B cell (primary cell): ENCODE data around the gene RAP1GAP. TPM values are rescaled to one million over a fixed set of nuclear protein-coding genes. Genes with fewer than 3 reads are reported as not detected.

Experiments used
- ATAC-seq: fragments of 200-7000 bp; cut with Tn5 transposase; one replicate; pipeline ENCODE4 v1.10.0; 2021; ENCODE audit warnings: low read depth, mild to moderate bottlenecking, moderate number of reproducible peaks, moderate library complexity
- CTCF ChIA-PET: fragments of 350-600 bp; sonication (Branson Sonifier 250); formaldehyde crosslinking; loops from one replicate; lab custom pipeline; 2021; ENCODE audit warnings: antibody characterized with exemption, inconsistent platforms; lab: Charles Lee
- POLR2A ChIA-PET: fragments of 350-600 bp; sonication (Branson Sonifier 250); formaldehyde crosslinking; loops from one replicate; lab custom pipeline; 2021; ENCODE audit warnings: antibody characterized with exemption; lab: Charles Lee
- DNase-seq: peaks from one replicate; pipeline ENCODE4 v3.0.0; 2013
- H2AFZ ChIP-seq: 2 replicates; pipeline ENCODE4 v1.6.1; 2012; ENCODE audit warnings: mild to moderate bottlenecking, low read depth, low read length; ENCODE audit not compliant: insufficient read depth, poor library complexity, severe bottlenecking
- H3K27ac ChIP-seq, 2 donors: 1 replicate in 1 of 2; 2 replicates in 1 of 2; pipeline ENCODE4 v1.5.1; 2012 to 2013; ENCODE audit warnings: low read length in 2 of 2, mild to moderate bottlenecking in 2 of 2, moderate library complexity in 1 of 2
- H3K27me3 ChIP-seq, 4 experiments: fragments of 200-600 bp in 1 of 4; sonication (generic) in 1 of 4; replicated peaks in 1 of 4; 1 replicate in 2 of 4; 2 replicates in 2 of 4; pipeline versions ENCODE4 v1.6.1 to v1.7.0; 2013 to 2016; ENCODE audit warnings: low read length in 3 of 4, mild to moderate bottlenecking in 2 of 4, mixed read lengths in 1 of 4, moderate library complexity in 1 of 4; ENCODE audit not compliant: insufficient read depth in 4 of 4, control insufficient read depth in 3 of 4; ENCODE audit errors: control extremely low read depth in 1 of 4
- H3K36me3 ChIP-seq, 2 experiments: replicated peaks in 1 of 2; 1 replicate in 1 of 2; 2 replicates in 1 of 2; pipeline versions ENCODE4 v1.6.1 to v1.7.1; 2013; ENCODE audit warnings: low read length in 1 of 2; ENCODE audit not compliant: insufficient read depth in 2 of 2, control insufficient read depth in 1 of 2; ENCODE audit errors: control extremely low read depth in 1 of 2, extremely low read depth in 1 of 2
- H3K4me1 ChIP-seq, 2 donors: fragments of 200-600 bp in 1 of 2; sonication (generic) in 1 of 2; 1 replicate in 1 of 2; 2 replicates in 1 of 2; pipeline versions ENCODE4 v1.5.1 to v1.6.1; 2013 to 2017; ENCODE audit warnings: low read length in 2 of 2; ENCODE audit not compliant: control insufficient read depth in 2 of 2, insufficient read depth in 2 of 2
- H3K4me2 ChIP-seq: replicated peaks from 2 replicates; pipeline ENCODE3; 2012; ENCODE audit warnings: mild to moderate bottlenecking, low read depth, low read length; ENCODE audit not compliant: poor library complexity, severe bottlenecking
- H3K4me3 ChIP-seq, 5 experiments: fragments of 200-600 bp in 1 of 5; sonication (generic) in 1 of 5; 1 replicate in 3 of 5; 2 replicates in 2 of 5; pipeline versions ENCODE4 v1.5.1 to v1.7.0; 2011 to 2016; ENCODE audit warnings: low read length in 4 of 5, mild to moderate bottlenecking in 4 of 5, low read depth in 2 of 5, control low read depth in 1 of 5, moderate library complexity in 1 of 5; ENCODE audit not compliant: insufficient read depth in 1 of 5; ENCODE audit errors: control extremely low read depth in 1 of 5, extremely low read depth in 1 of 5
- H3K79me2 ChIP-seq: fragments of 200-600 bp; sonication (generic); one replicate; pipeline ENCODE4 v1.6.0; 2016; ENCODE audit warnings: low read length; ENCODE audit not compliant: control insufficient read depth, insufficient read depth
- H3K9ac ChIP-seq: fragments of 200-600 bp; sonication (generic); 2 replicates; pipeline ENCODE4 v1.6.1; 2017; ENCODE audit warnings: mild to moderate bottlenecking, low read length, moderate library complexity
- H3K9me3 ChIP-seq, 3 donors: one replicate each; pipeline versions ENCODE4 v1.6.1 to v1.7.1; 2013; ENCODE audit warnings: low read length in 2 of 3; ENCODE audit not compliant: control insufficient read depth in 2 of 3, insufficient read depth in 1 of 3; ENCODE audit errors: control extremely low read depth in 1 of 3
- H4K20me1 ChIP-seq: 2 replicates; pipeline ENCODE4 v1.6.0; 2012; ENCODE audit warnings: mild to moderate bottlenecking, low read length; ENCODE audit not compliant: insufficient read depth, control insufficient read depth, poor library complexity, severe bottlenecking
- H3K27ac Mint-ChIP-seq: one replicate; pipeline ENCODE4 v1.8.0; 2021; ENCODE audit warnings: mixed read lengths
- H3K27me3 Mint-ChIP-seq: one replicate; pipeline ENCODE4 v1.8.0; 2021; ENCODE audit warnings: mixed read lengths
- H3K4me1 Mint-ChIP-seq: one replicate; pipeline ENCODE4 v1.8.0; 2021; ENCODE audit warnings: mixed read lengths
- H3K4me3 Mint-ChIP-seq: one replicate; pipeline ENCODE4 v1.8.0; 2021; ENCODE audit warnings: mixed read lengths
- H3K9me3 Mint-ChIP-seq: one replicate; pipeline ENCODE4 v1.8.0; 2022; ENCODE audit warnings: mixed read lengths; ENCODE audit not compliant: insufficient read depth
- CTCF ChIP-seq: fragments of 200-600 bp; IDR thresholded peaks from one replicate; pipeline ENCODE4 v1.8.0; 2022; ENCODE audit warnings: antibody characterized with exemption, mild to moderate bottlenecking
- EZH2 ChIP-seq: IDR thresholded peaks from 2 replicates; pipeline ENCODE4 v1.6.1; 2012; ENCODE audit warnings: borderline replicate concordance, low read depth, mild to moderate bottlenecking, moderate library complexity, low read length; ENCODE audit not compliant: insufficient read depth, poor library complexity, severe bottlenecking
- WGBS: methylation state at CpG from one replicate; pipeline ENCODE4 v1.1.5; 2013; ENCODE audit warnings: missing lambda C conversion rate; ENCODE audit not compliant: insufficient coverage; 5-methylcytosine and 5-hydroxymethylcytosine counted together
- intact Hi-C: fragments of 100-400 bp; cut with micrococcal nuclease; formaldehyde crosslinking; loops from one replicate; pipeline ENCODE4 v1.10.0; 2022
- polyA plus RNA-seq: library from polyadenylated mRNA; depleted of rRNA; stranded (reverse); fragments of >200 nt; gene quantifications from 2 replicates; pipeline ENCODE4 v1.2.3, GENCODE V29; 2012
- total RNA-seq, 2 donors: library from RNA; stranded (reverse); fragments of 120-200 nt in 1 of 2; gene quantifications; 1 replicate in 1 of 2; 2 replicates in 1 of 2; pipeline versions ENCODE4 v1.2.3 to v1.2.4, GENCODE V29; 2013 to 2022

The RAP1GAP gene
- total and polyA plus RNA-seq, 2 donors (not counting 1 experiment from before 2014, with no cell fraction given): 0.07 to 0.09 TPM

GRCh38 chr1:21589618-21590017, 79.5 kb downstream of the RAP1GAP start:
- Histone ChIP-seq H3K79me2 (no peaks in the 10 kb centered on the region), H3K36me3 (no peaks in the 10 kb centered on the region), H2AFZ (no peak overlapping the region), H3K4me1 (no peaks in the 10 kb centered on the region), H3K4me2 (no peak overlapping the region), H3K9me3 (no peaks in the 10 kb centered on the region), H3K27ac (no peak overlapping the region), H3K4me3 (no peak overlapping the region), H3K9ac (no peak overlapping the region), H4K20me1 (no peaks in the 10 kb centered on the region), H3K27me3 (no peaks in the 10 kb centered on the region)
- POLR2A ChIA-PET: no interaction called here
- H3K4me3 Mint-ChIP-seq: no peak overlapping the region
- 78% methylated on average over 1 of the region's 5 CpGs for WGBS
- TF ChIP-seq EZH2 (no peak), CTCF (no peak)
- no peaks in the 10 kb centered on the region for H3K4me1 Mint-ChIP-seq
- ATAC-seq (no peak), DNase-seq (no peak)
- intact Hi-C loops: no loop called here
- H3K27me3 Mint-ChIP-seq: peaks cover 34% of the 10 kb centered on the region
- CTCF ChIA-PET: no interaction called here
- no peaks in the 10 kb centered on the region for H3K9me3 Mint-ChIP-seq
- H3K27ac Mint-ChIP-seq: no peak overlapping the region

- Mint-ChIP-seq H3K27ac (no peak overlapping the region), H3K4me1 (no peaks in the 10 kb centered on the region), H3K27me3 (peaks cover 36% of the 10 kb centered on the region), H3K9me3 (no peaks in the 10 kb centered on the region), H3K4me3 (no peak overlapping the region)
- Histone ChIP-seq H3K36me3 (no peaks in the 10 kb centered on the region), H3K4me3 (no peak overlapping the region), H3K79me2 (no peaks in the 10 kb centered on the region), H4K20me1 (no peaks in the 10 kb centered on the region), H3K4me1 (no peaks in the 10 kb centered on the region), H3K4me2 (no peak overlapping the region), H3K27ac (no peak overlapping the region), H3K9ac (no peak overlapping the region), H3K9me3 (no peaks in the 10 kb centered on the region), H2AFZ (no peak overlapping the region), H3K27me3 (peaks cover 0 to 2% (median 0%) of the 10 kb centered on the region in 4 experiments)
- TF ChIP-seq CTCF (no peak), EZH2 (no peak)
- ATAC-seq: no peak
- ChIA-PET CTCF (no interaction called here), POLR2A (no interaction called here)
- intact Hi-C loops: no loop called here
- no peak for DNase-seq
- 90% methylated on average over 5 of the region's 5 CpGs for WGBS
These were observed 81.6 kb downstream of the RAP1GAP start for GRCh38 chr1:21587602-21587953.
